Measurements from ENCODE around the gene KLRC4.
A peak's percentile ranks its signal among the peaks of the same experiment; 100 is the strongest.

KLRC4 gene

DNA sequence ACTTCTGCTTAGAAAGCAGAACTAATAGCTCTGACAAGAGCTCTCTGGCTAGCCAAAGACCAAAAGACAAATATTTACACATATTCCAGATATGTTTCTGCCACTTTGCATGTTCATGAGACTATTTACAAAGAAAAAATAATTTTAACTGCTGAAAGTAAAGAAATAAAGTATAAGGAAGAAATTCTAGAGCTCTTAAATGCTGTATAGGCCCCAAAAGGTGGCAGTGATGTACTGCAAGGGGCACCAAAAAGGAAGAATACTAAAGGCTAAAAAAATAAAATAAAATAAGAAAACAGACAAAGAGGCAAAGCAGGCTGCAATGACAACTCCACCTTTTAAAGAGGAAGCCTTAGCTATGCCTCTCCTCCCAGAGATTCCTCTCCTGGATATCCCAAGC lies 42.7 kb downstream of the KLRC4 start:
- Histone ChIP-seq H3K27me3 (ENCODE audit: insufficient read depth, poor library complexity, severe bottlenecking) (no peaks in the 10 kb centered on the region), H3K4me1 (ENCODE audit: insufficient read depth, poor library complexity, severe bottlenecking) (peaks cover 13% of the 10 kb centered on the region), H3K36me3 (ENCODE audit: low read depth) (no peaks in the 10 kb centered on the region), H3K9me3 (ENCODE audit: severe bottlenecking) (no peaks in the 10 kb centered on the region), H3K27ac (ENCODE audit: poor library complexity, severe bottlenecking) (peak overlapping the region; percentile 85), H3K4me3 (ENCODE audit: severe bottlenecking) (no peak overlapping the region)
- DNase-seq (ENCODE audit: low spot score) (no peak), ATAC-seq (ENCODE audit: low read depth) (no peak)
- TF ChIP-seq, protein P1, sequence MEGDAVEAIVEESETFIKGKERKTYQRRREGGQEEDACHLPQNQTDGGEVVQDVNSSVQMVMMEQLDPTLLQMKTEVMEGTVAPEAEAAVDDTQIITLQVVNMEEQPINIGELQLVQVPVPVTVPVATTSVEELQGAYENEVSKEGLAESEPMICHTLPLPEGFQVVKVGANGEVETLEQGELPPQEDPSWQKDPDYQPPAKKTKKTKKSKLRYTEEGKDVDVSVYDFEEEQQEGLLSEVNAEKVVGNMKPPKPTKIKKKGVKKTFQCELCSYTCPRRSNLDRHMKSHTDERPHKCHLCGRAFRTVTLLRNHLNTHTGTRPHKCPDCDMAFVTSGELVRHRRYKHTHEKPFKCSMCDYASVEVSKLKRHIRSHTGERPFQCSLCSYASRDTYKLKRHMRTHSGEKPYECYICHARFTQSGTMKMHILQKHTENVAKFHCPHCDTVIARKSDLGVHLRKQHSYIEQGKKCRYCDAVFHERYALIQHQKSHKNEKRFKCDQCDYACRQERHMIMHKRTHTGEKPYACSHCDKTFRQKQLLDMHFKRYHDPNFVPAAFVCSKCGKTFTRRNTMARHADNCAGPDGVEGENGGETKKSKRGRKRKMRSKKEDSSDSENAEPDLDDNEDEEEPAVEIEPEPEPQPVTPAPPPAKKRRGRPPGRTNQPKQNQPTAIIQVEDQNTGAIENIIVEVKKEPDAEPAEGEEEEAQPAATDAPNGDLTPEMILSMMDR (IDR thresholded peaks at IDR 0.05; ENCODE audit: poor library complexity, severe bottlenecking) = peak; percentile 55

DNA sequence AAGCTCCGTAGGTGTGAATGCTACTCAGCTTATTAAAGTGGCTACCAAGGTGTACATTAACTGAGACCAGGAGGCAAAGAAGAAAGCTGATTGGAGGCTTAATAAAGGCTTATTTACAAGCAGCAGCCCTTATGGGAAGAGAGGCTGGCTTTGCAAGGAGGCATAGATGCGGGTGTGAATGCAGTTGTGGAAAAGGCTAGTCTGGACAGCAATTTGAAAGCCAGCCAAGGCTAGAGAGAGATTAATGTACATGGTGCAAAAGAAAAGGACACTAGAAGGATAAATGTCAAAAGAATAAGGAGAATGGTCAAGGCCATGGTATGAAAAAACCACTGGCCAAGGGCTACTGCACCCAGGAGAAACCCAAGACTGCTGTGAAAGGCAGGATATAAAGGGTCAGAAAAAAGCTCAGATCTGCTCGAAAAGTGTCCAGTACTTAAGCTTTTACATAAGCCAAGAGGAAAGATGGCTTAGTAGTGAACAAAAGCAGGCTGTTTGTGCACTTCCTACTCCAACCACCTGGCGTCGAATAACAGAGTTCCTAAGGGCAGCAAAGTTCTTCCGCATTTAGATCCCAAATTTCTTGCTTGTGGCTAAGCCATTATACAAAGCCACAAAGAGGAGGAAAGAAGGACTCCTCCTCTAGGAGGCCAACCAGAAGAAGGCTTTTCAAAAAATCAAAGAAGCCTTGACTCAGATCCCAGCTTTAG lies 43.7 kb downstream of the KLRC4 start:
- DNase-seq (ENCODE audit: low spot score) = no peak
- no peak for ATAC-seq (ENCODE audit: low read depth)
- TF ChIP-seq, protein P1 (IDR thresholded peaks at IDR 0.05; ENCODE audit: poor library complexity, severe bottlenecking) = no peak

DNA sequence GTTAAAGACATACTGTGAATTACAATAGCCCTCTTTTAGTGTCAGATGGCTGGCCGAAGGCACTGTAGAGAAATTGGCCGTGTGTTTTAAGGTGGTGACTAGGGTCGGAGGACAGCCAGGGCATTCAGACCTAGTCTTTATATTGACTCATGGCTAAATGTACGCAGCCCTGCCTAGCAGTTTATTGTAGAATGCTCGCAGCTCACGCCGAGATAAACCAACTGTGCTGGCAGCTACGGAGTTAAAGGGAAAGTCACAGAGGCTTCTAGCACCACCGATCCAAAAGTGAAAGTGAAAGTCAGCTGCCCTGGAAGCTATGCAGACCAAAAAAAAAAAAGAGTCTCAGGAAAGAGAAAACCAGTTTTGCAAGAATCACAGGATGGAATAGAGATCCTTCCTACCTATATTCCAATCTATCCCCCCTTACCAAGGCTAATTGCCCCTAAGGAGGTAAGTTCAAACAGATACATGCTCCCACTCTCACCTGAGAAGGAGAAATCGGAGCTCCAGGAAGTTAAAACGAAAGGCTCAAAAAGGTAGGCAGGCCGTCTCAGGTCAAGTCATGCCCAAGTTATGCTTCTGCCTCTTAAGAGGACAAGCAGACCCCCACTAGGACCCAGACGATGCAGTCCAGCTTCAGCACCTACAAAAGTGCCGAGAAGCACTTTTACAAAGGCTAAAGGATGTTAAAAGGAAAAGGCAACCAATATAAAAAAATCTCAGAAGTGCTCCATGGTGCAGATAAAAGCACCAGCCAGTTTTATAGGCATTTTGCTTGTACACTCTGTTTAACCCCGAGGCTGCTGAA lies 44.5 kb downstream of the KLRC4 start:
- TF ChIP-seq, protein P1 (IDR thresholded peaks at IDR 0.05; ENCODE audit: poor library complexity, severe bottlenecking) = no peak
- ATAC-seq (ENCODE audit: low read depth) (peak; percentile 54), DNase-seq (ENCODE audit: low spot score) (no peak)
- H3K27ac ChIP-seq (ENCODE audit: poor library complexity, severe bottlenecking) = peak overlapping the region; percentile 85
- no peaks in the 10 kb centered on the region for H3K36me3 ChIP-seq (ENCODE audit: low read depth)
- no peaks in the 10 kb centered on the region for H3K27me3 ChIP-seq (ENCODE audit: insufficient read depth, poor library complexity, severe bottlenecking)
- H3K4me3 ChIP-seq (ENCODE audit: severe bottlenecking) = peak overlapping the region; percentile 39
- peaks cover 16% of the 10 kb centered on the region for H3K4me1 ChIP-seq (ENCODE audit: insufficient read depth, poor library complexity, severe bottlenecking)
- H3K9me3 ChIP-seq (ENCODE audit: severe bottlenecking) = no peaks in the 10 kb centered on the region

More for the DNA sequence above, 43.7 kb downstream of the KLRC4 start:
- Histone ChIP-seq H3K27me3 (ENCODE audit: insufficient read depth, poor library complexity, severe bottlenecking) (no peaks in the 10 kb centered on the region), H3K4me1 (ENCODE audit: insufficient read depth, poor library complexity, severe bottlenecking) (peaks cover 16% of the 10 kb centered on the region), H3K36me3 (ENCODE audit: low read depth) (no peaks in the 10 kb centered on the region), H3K9me3 (ENCODE audit: severe bottlenecking) (no peaks in the 10 kb centered on the region), H3K27ac (ENCODE audit: poor library complexity, severe bottlenecking) (peak overlapping the region; percentile 85), H3K4me3 (ENCODE audit: severe bottlenecking) (peak overlapping the region; percentile 39)

DNA sequence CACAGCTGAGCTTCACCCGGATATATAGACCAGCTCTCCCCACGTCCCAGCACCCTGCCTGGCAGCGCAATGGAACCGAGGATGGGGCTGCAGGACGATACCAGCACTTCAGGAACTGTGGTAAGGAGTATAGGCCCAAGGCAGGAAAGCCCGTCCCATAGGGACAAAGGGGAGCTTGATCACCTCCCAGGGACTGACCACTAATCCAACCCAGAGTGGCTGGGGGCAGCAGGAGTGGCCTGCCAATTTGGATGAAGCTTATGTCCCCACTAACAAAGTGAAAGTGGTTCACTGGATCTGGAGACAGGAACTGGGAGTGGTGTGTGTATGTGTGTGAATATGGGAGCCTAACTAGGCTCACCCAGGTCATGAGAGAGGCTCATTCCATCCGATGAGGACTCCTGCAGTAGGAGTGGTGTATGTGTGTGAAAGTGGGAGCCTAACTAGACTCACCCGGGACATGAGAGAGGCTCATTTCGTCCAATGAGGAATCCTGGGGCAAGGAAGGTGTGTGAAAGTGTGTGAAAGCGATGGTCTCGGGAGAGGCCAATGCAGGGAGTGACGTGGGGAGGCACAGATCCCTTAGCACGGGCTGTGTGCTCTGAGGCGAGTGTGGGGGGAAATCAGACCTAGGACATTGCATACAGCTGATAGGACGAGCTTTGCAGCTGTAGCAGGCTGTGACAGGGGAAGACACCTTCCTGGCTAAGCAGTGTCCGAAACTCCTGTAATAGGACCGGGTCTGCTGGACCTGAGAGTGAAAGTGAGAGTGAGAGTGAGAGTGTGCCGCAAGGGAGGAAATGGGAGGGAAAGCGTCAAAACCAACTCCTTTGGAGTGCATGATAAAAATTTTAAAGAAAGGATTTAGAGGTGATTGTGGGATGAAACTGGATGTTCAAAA lies 45.4 kb downstream of the KLRC4 start:
- DNase-seq (ENCODE audit: low spot score) (no peak), ATAC-seq (ENCODE audit: low read depth) (peak; percentile 67)
- Histone ChIP-seq H3K4me3 (ENCODE audit: severe bottlenecking) (peak overlapping the region; percentile 39), H3K9me3 (ENCODE audit: severe bottlenecking) (no peaks in the 10 kb centered on the region), H3K27me3 (ENCODE audit: insufficient read depth, poor library complexity, severe bottlenecking) (no peaks in the 10 kb centered on the region), H3K4me1 (ENCODE audit: insufficient read depth, poor library complexity, severe bottlenecking) (peaks cover 16% of the 10 kb centered on the region), H3K27ac (ENCODE audit: poor library complexity, severe bottlenecking) (peak overlapping the region; percentile 85), H3K36me3 (ENCODE audit: low read depth) (no peaks in the 10 kb centered on the region)
- TF ChIP-seq, protein P1 (IDR thresholded peaks at IDR 0.05; ENCODE audit: poor library complexity, severe bottlenecking) = no peak
